ENCODE results near the gene NEDD9.
A peak's percentile ranks its signal among the peaks of the same experiment; 100 is the strongest.

The NEDD9 gene

DNA sequence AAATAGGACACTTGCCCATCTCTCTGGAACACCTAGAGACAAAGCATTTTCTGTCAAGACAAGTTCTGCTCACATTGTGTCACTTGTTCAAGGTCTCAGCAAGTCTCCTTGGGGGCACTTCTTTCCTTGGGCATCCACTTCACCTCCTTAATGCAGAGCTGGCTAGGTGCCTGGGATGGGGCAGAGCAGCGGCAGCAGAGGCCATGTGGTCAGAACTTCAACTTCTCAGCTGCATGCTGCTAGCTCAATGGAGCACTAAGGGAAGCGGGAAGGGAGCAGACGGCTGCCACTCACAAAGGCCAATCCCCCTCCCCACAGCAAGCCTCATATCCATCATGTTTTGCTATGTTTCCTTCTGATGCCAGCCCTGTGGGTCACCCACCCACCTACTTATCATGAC, 31.5 kb downstream of the NEDD9 start:
- DNase-seq (ENCODE audit: low read depth) = no peak

- DNase-seq (ENCODE audit: low read depth) = no peak
Measured at GRCh38 chr6:11200356-11200755, 32.1 kb downstream of the NEDD9 start.

GRCh38 chr6:11198663-11199603, 33.5 kb downstream of the NEDD9 start:
- DNase-seq (ENCODE audit: low read depth) = peak; percentile 9

DNA sequence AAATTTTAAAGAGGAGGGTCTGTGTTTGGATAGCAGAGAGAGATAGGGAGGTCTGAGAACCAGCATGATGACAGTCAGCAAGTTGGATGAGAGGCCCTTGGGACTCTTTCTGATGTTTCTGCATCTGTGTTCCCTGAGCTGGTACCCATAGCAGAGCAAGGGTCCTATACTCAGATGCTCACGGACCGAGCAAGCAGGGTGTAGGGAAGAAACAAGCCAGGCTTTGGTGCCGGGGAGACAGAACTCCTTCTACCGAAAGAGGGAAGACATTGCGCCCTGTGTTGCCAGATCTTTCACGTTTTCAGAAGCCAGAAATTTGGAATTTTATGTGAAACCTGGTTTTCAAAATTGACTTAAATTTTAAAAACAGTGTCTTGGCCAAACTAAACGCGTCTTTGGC, 34.6 kb downstream of the NEDD9 start:
- no peak for DNase-seq (ENCODE audit: low read depth)

DNA sequence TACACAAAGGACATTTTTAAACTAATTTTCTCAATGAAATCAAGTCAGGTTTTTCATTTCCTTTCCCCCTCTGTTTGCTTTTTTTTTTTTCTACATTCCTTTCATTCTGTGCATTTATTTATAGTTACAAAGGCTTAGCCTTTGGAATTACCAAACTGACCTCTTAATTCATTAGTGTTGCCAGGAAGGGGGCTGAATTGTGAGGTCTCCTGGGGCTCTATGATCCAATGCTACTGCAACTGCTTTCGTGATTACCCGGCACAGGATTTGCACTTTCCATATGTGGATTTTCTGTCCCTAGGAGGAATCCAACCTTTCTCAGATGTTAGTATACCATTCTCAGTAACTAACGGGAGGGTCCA, 35.3 kb downstream of the NEDD9 start:
- DNase-seq (ENCODE audit: low read depth) = no peak

DNA sequence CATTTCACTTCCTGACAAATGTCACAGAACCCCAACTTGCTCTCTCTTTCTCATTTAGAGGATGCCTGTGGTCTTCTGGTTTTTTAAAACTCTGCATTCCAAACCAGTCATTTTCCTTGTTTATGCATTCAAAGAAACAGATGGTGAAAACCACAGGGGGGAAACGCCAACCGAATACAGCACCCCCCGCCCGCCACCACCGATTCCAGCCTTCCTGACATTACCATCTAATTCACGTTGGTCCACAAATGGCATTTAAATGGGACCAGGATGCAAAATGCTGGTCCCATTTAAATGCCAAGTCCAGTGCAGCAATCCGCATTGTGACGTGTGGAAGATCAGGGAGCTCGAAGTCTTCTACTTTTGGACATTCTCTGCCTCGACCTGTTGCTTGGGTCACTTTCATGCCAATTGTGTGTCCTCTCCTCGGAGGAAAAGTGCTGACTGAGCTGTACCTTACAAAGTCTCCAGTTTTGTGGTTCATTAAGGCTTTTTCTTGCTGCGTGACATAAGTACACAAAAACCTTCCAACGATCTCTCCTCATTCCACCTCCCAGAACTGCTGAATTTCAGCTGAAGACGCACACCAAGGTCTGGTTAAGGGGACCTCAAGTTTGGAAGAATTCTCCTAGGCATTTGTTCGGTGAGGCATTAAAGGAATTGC, 35.8 kb downstream of the NEDD9 start:
- no peak for DNase-seq (ENCODE audit: low read depth)

DNA sequence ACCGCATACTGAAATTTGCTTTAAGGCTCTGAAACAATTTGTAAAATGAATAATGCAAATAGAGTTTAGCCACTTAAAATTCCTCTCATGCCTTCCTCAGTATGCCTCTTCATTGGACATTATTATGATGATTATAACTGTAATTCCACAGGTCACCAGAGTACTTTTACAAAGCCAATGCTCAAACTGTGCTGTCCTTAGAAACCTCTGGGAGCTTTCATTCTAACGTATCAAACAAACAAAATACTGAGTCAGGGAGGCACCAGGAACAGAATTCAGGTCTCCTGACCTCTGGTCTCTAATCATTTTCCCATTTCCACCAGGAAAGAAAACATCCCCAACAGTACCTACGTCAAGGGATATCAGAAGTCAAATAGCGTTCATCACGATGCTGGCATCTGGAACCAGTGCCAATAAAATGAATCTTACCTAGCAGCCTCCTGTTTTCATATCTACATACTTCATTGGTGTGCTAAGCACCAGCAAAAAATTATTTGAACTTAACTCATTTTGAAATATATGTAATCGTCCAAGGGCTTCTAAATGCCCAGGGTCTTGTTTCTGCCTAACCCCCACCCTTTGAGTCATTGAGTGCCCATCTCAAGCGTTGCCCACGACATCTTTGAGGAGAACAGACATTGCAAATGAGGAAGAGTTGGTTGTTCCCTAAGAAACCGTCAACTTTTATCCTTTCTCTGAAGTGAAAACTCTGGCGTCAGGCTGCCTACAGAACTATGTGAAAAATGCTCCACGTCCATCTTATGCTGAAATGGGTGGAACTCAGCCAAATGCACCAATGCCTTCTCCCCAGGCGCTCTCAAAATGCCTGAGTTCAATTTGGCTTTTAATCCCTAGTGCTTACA, 37.9 kb downstream of the NEDD9 start:
- no peak for DNase-seq (ENCODE audit: low read depth)

DNA sequence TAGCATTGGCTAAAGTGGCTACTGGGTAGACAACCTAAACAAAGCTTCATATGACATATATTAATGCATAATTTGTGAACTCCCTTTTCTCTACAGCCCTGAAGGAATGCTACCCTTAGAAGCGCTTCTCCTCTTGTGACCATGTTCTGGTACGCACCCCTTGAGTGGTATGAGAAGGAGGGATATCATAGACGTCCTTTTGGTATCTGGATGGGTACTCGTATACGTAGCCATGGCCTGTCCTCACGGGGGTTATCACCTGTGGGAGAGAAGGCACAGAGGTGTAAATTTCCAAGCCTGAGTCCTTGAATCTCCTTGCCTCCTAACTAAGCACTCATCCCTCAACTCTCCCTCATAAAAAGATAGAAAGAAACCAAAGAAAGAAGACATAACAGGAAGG, 39.0 kb downstream of the NEDD9 start:
- DNase-seq (ENCODE audit: low read depth) = no peak

GRCh38 chr6:11192167-11192566, 40.3 kb downstream of the NEDD9 start:
- DNase-seq (ENCODE audit: low read depth) = no peak

DNA sequence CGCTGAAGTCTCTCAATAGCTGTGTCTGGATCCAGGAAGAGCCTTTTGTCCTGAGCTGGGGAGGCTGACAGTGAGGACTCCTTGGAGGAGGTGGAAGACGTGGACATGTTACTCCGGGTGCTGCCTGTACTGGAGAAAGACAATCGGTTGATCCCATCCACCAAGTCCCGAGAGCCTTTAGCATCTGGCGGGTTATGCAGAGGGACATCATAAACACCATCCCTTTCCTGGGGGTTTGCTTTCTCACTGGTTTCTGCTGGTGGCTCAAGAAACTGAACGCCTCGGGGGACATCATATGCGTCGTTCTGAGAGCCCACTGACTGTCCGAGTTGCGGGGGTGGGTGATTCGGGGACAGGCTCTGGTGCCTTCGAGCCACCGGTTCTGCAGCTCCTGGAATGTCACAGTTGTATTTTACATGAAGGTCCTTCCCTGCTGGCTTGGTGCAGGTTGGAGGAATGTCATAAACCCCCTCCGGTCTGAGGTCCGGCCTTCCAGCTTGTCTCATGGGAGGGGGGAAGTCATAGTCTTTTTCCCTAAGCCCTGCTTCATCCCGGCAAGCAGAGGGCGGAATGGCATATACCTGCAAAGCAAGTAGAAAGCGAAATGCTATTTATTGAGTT, 41.7 kb downstream of the NEDD9 start:
- DNase-seq (ENCODE audit: low read depth) = no peak

DNA sequence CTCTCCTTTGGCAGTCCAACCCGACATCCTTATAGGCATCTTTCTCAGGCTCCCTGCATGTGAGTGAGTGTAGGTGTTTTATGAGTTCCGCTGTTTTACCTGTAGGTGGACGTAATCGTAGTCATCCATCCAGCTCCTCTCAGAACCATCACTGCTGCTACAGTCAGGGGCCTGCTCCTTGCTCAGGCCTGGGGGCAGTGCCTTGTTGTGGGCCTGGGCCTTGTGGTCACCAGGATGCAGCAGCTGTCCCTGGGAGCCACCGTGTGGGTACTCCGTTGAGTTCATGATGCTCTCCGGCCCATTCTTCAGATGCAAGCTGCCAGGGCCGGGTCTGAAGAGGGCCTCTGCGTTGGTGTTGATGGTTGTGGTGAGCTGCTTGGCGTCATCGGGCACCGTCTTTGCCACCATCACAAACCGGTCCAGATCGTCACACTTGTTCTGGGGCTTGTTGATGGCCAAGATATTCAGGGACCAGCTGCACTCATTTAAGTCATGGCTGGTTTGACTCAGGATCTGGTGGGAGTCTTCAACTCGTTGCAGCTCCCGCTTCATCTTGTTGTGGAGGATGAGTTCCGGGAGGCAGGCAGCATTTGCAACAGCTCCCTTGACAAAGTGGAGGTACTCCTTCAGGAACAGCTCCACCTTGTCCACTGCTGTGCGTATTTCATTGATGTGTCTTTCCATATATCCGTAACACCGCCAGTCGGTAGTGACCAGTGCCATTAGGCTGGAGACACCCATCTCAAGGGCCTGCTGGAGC, 42.4 kb downstream of the NEDD9 start:
- no peak for DNase-seq (ENCODE audit: low read depth)

- no peak for DNase-seq (ENCODE audit: low read depth)
Measured at GRCh38 chr6:11188161-11188915, 44.1 kb downstream of the NEDD9 start.

DNA sequence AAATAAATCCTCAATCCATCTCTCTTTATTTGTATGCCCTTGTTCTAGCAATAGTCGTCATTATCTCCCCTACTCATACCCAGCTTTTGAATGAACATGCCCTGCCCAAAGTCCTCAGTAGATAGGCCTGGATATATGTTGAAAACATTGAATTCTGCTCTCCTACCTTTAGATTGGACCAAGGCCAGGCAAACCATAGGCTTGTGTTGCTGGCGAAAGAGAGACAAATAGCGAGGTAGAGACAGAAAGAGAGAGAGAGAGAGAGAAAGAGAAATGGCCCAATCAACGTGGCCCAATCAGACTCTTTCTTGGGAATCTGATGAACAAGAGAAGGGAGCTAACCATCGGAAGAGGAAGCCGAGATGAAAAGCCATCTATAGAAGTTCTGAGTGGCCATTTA, 45.2 kb downstream of the NEDD9 start:
- DNase-seq (ENCODE audit: low read depth) = no peak

DNA sequence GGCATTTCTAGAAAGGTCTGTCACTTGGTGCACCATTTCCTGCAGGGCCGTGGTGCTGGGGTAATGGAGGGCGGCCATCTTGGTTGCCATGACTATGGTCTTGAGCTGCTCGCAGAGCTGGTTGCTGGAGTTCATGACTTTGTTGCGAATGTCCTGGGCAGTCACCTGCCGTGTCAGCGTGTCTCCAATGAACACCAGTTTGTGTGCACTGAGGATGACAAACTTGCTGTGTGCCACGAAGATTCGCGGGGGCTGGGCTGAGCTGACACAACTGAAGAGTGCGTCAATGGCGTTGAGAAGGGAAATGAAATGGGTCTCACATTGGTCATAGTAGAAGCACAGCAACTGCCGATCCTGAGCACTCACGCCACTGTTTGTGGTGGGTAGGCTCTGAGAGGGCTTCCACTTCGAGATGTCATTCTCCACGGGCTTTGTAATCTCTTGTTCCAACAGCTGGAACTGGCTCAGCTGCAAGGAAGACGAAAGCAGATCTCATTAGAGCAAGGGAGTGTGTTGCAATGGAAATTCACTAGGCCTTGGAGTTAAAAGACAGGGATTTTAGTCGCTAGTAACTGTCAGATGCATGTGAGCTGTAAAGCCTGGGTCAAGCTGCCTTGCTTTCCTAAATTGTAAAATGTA, 47.1 kb downstream of the NEDD9 start:
- no peak for DNase-seq (ENCODE audit: low read depth)

GRCh38 chr6:11183761-11184362, 48.6 kb downstream of the NEDD9 start:
- no peak for DNase-seq (ENCODE audit: low read depth)

DNA sequence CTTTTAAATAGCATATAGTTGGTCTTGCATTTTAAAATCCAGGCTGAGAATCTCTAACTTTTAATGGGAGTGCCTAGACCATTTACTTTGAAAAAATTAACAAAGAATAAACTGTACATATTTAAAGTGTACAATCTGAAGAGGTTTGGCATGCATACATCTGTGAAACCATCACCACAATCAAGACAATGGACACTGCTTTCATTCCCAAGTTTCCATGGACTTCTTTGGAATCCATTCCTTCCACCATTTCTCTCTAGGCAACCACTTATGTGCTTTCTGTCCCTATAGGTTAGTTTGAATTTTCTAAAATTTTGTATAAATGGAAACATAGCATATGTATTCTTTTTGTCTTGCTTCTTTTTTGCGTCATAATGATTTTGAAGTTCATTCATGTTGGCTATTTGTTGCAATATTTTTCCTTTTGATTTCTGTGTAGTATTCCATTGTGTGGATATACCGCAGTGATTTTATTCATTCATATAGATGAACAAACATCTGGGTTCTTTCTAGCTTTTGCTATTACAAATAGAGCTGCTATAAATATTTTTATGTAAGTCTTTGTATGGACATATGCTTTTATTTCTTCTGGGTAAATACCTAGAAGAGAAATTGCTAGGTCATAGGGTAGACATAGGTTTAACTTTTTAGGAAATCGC, 50.9 kb downstream of the NEDD9 start:
- no peak for DNase-seq (ENCODE audit: low read depth)

DNA sequence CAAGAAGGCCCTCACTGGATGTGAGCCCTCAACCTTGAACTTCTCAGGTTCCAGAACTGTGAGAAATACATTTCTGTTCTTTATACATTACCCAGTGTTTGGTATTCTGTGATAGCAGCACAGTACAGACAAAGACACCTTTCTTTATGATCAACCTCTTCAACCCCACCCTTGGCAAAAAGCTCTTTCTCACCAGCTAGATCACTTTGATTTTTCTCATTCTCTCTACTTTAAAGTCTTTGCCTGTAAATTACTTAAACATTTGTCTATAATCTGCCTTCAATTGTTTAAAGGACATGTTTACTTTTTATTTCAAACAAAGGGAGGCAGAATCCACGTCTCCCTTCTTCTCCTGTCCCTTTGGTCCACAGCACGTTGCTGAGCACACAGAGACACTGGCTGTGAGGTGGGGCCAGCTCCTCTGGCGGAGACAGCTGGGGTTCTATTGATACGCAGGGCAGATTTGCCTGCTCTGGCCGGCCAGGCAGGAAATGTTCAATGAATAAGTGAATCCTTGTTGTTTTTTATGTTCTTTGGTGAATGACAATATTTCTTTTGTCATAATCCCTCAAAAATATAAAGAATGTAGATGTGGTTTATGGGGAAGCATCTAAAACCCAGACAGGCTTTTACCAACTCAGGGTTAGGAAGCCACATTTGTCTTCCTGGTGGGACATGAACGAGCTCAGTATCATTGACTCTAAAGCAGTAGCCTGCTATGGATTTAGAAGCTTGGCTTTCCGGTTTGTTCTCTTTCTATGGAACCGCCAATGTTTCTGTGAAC, 52.9 kb downstream of the NEDD9 start:
- DNase-seq (ENCODE audit: low read depth) = no peak

GRCh38 chr6:11179088-11179418, 53.4 kb downstream of the NEDD9 start:
- DNase-seq (ENCODE audit: low read depth) = no peak

- no peak for DNase-seq (ENCODE audit: low read depth)
Measured at GRCh38 chr6:11177271-11177670, 55.2 kb downstream of the NEDD9 start.

All from activated gamma-delta T cell treated with anti-CD3 and anti-CD28 coated beads, Interleukin-2, amount 50 U/mL, for 16 hours (primary cell).